ENCODE results near the gene C3orf80. TPM values are rescaled to one million over a fixed set of nuclear protein-coding genes. Genes with fewer than 3 reads are reported as not detected.

C3orf80 gene
- not detected in 2 replicates for total RNA-seq

DNA sequence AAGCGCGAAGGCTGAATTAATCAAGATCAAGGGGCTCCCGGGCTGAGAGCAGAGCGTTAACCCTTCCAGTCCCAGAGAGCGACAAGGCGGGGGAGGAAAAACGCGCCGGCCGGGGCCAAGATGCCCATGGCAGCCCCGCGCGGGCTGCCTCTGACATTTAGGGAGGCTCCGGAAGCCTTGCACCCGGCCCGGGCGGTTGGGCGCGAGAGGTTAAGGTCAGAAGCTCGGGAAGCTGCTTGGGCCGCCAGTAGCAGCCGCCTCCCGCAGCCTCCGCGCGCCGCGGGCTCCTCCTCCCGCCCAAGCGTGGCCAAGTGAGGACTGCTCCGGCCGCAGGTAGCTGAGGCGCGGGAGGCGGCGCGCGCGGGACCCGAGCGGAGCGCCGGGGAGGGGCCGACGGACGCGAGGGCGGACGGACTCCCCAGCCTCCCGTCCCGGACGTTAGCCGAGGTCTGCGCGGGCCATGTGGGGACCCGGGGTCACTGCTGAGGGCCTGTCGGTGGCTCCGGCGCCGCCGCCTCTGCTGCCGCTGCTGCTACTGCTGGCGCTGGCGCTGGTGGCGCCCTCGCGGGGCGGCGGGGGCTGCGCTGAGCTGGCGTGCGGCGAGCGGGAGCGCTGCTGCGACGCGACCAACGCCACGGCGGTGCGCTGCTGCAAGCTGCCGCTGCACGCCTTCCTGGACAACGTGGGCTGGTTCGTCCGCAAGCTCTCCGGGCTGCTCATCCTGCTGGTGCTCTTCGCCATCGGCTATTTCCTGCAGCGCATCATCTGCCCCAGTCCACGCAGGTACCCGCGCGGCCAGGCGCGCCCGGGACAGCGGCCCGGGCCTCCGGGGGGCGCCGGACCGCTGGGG lies at the start of gene C3orf80:
Gene C3orf80 (plus strand): TSS at position 247 of the 850 bp plus-strand sequence. CDS start 214 bp downstream, at position 461.

Other genes with a start within 250 kb of the C3orf80 start
- gene IL12A, start 236.6 kb upstream of the C3orf80 start, total RNA-seq, result 0.23 and 0.42 TPM in 2 replicates
- gene IFT80, start 173.8 kb downstream of the C3orf80 start, total RNA-seq, result 14.8 and 21.8 TPM in 2 replicates
- gene SMC4, start 174.2 kb downstream of the C3orf80 start, total RNA-seq, result 30.9 and 67.4 TPM in 2 replicates
- gene TRIM59, start 224.4 kb downstream of the C3orf80 start, total RNA-seq, result 9.7 and 12.7 TPM in 2 replicates